Superior temporal gyrus (tissue), 1 donor: ENCODE results near the gene MMADHC.
"Not testable (repeated sequence)": the region's sequence is repeated elsewhere in the genome, so short reads cannot be mapped to it uniquely, and the experiment has no call there.

ENCODE experiments used
- DNase-seq: peaks from one replicate; pipeline ENCODE4 v3.0.0-alpha.2; 2016; ENCODE audit errors: extremely low spot score

The MMADHC gene

GRCh38 chr2:149595056-149595963 lies 7.7 kb upstream of the MMADHC start:
- no peak for DNase-seq

- DNase-seq: no peak
Observed at GRCh38 chr2:149594411-149594810, 6.8 kb upstream of the MMADHC start.

- DNase-seq: no peak
Observed at GRCh38 chr2:149587950-149588487, 444 bp upstream of the MMADHC start.

GRCh38 chr2:149586898-149587219 lies 716 bp downstream of the MMADHC start:
- DNase-seq: peak; percentile 62

GRCh38 chr2:149586063-149586462 lies 1.5 kb downstream of the MMADHC start:
- DNase-seq: no peak

- no peak for DNase-seq
Observed at GRCh38 chr2:149585166-149585885, 2.2 kb downstream of the MMADHC start.

GRCh38 chr2:149579972-149580882 lies 7.3 kb downstream of the MMADHC start:
- DNase-seq: no peak

- no peak for DNase-seq
Observed at GRCh38 chr2:149577269-149577668, 10.3 kb downstream of the MMADHC start.

GRCh38 chr2:149575752-149576151 lies 11.8 kb downstream of the MMADHC start:
- DNase-seq: no peak

- no peak for DNase-seq
Observed at GRCh38 chr2:149575277-149575676, 12.3 kb downstream of the MMADHC start.

GRCh38 chr2:149573760-149574159 lies 13.8 kb downstream of the MMADHC start:
- no peak for DNase-seq

- no peak for DNase-seq
Observed at GRCh38 chr2:149572102-149572953, 15.2 kb downstream of the MMADHC start.

- DNase-seq: no peak
Observed at GRCh38 chr2:149568138-149568537, 19.4 kb downstream of the MMADHC start.

- no peak for DNase-seq
Observed at GRCh38 chr2:149566652-149567051, 20.9 kb downstream of the MMADHC start.

GRCh38 chr2:149565625-149566024 lies 21.9 kb downstream of the MMADHC start:
- not testable (repeated sequence) for DNase-seq

- DNase-seq: no peak
Observed at GRCh38 chr2:149564983-149565382, 22.6 kb downstream of the MMADHC start.

GRCh38 chr2:149564097-149564496 lies 23.5 kb downstream of the MMADHC start:
- no peak for DNase-seq

- DNase-seq: no peak
Observed at GRCh38 chr2:149562324-149562723, 25.3 kb downstream of the MMADHC start.

GRCh38 chr2:149561309-149561926 lies 26.2 kb downstream of the MMADHC start:
- DNase-seq: peak; percentile 89

GRCh38 chr2:149559341-149560068 lies 28.1 kb downstream of the MMADHC start:
- no peak for DNase-seq
